SK-N-SH (cell line): ENCODE data around the gene EIF2D. TPM values are rescaled to one million over a fixed set of nuclear protein-coding genes. Genes with fewer than 3 reads are reported as not detected.

Experiments used
- CTCF ChIA-PET: fragments of 300-600, 350-600 bp; formaldehyde crosslinking; extraction: SDS; loops from one replicate; lab custom pipeline; 2021; lab: Yijun Ruan, JAX
- POLR2A ChIA-PET: fragments of 350-600 bp; sonication (Branson Sonifier 250); formaldehyde crosslinking; extraction: SDS; loops from one replicate; lab custom pipeline; 2020; ENCODE audit warnings: antibody characterized with exemption, inconsistent platforms; lab: Yijun Ruan, JAX
- DNase-seq: peaks from one replicate; pipeline ENCODE4 v3.0.0; 2012
- H2AFZ ChIP-seq: fragments of 200-600 bp; sonication (generic); 2 replicates; pipeline ENCODE4 v1.8.1; 2016; ENCODE audit warnings: antibody characterized with exemption, mild to moderate bottlenecking, low read depth
- H3F3A ChIP-seq: fragments of 200-600 bp; sonication (generic); replicated peaks from 2 replicates; pipeline ENCODE3; 2016; ENCODE audit warnings: antibody characterized with exemption, mild to moderate bottlenecking; ENCODE audit not compliant: insufficient read depth
- H3K27ac ChIP-seq, 2 experiments: fragments of 200-500 bp in 1 of 2; fragments of 200-600 bp in 1 of 2; sonication (Bioruptor generic) in 1 of 2; sonication (generic), shearing (Covaris generic) in 1 of 2; 2 replicates each; pipeline versions ENCODE4 v1.5.1 to v1.6.1; 2014 to 2016; ENCODE audit warnings: low read depth in 2 of 2, inconsistent platforms in 1 of 2, low read length in 1 of 2, mild to moderate bottlenecking in 1 of 2, mixed read lengths in 1 of 2
- H3K27me3 ChIP-seq: fragments of 200-600 bp; sonication (generic), shearing (Covaris generic); 2 replicates; pipeline ENCODE4 v1.6.1; 2016; ENCODE audit warnings: mixed run types; ENCODE audit not compliant: insufficient read depth
- H3K36me3 ChIP-seq, 2 experiments: fragments of 200-500 bp in 1 of 2; fragments of 200-600 bp in 1 of 2; sonication (Bioruptor generic) in 1 of 2; sonication (generic) in 1 of 2; replicated peaks in 1 of 2; 2 replicates each; pipeline versions ENCODE3 to v1.5.1; 2014 to 2016; ENCODE audit warnings: low read length in 1 of 2, mild to moderate bottlenecking in 1 of 2; ENCODE audit not compliant: insufficient read depth in 2 of 2, control insufficient read depth in 1 of 2
- H3K4me1 ChIP-seq, 2 experiments: fragments of 200-500 bp in 1 of 2; fragments of 200-600 bp in 1 of 2; sonication (Bioruptor generic) in 1 of 2; sonication (generic), shearing (Covaris generic) in 1 of 2; 2 replicates each; pipeline versions ENCODE4 v1.5.1 to v1.6.1; 2014 to 2016; ENCODE audit warnings: low read depth in 1 of 2, low read length in 1 of 2, mixed run types in 1 of 2; ENCODE audit not compliant: insufficient read depth in 2 of 2, control insufficient read depth in 1 of 2
- H3K4me2 ChIP-seq: fragments of 200-600 bp; sonication (generic), shearing (Covaris generic); 2 replicates; pipeline ENCODE4 v1.6.1; 2017; ENCODE audit warnings: mixed run types
- H3K4me3 ChIP-seq, 2 experiments: fragments of 200-500 bp in 1 of 2; fragments of 200-600 bp in 1 of 2; sonication (Bioruptor generic) in 1 of 2; sonication (generic), shearing (Covaris generic) in 1 of 2; 2 replicates each; pipeline versions ENCODE4 v1.5.1 to v1.8.1; 2014 to 2016; ENCODE audit warnings: low read depth in 2 of 2, inconsistent platforms in 1 of 2, low read length in 1 of 2, mild to moderate bottlenecking in 1 of 2, mixed read lengths in 1 of 2, moderate library complexity in 1 of 2
- H3K79me2 ChIP-seq: fragments of 200-600 bp; sonication (generic); 2 replicates; pipeline ENCODE4 v1.8.1; 2017; ENCODE audit warnings: mild to moderate bottlenecking; ENCODE audit not compliant: insufficient read depth
- H3K9ac ChIP-seq: fragments of 200-600 bp; sonication (generic); 2 replicates; pipeline ENCODE4 v1.6.1; 2017; ENCODE audit warnings: mixed run types
- H3K9me2 ChIP-seq: fragments of 200-600 bp; sonication (generic); 2 replicates; pipeline ENCODE4 v1.6.1; 2017; ENCODE audit warnings: mixed run types
- H3K9me3 ChIP-seq: fragments of 200-600 bp; sonication (generic); 2 replicates; pipeline ENCODE4 v1.6.1; 2017; ENCODE audit warnings: mixed run types, mild to moderate bottlenecking, moderate library complexity
- H4K20me1 ChIP-seq: fragments of 200-600 bp; sonication (generic); 2 replicates; pipeline ENCODE4 v1.6.1; 2017; ENCODE audit warnings: mild to moderate bottlenecking, mixed run types; ENCODE audit not compliant: insufficient read depth
- CHD2 ChIP-seq: fragments of 150-350 bp; IDR thresholded peaks from 2 replicates; pipeline ENCODE4 v1.6.1; 2018; ENCODE audit warnings: low read length; ENCODE audit not compliant: partially characterized antibody
- FOXJ3 ChIP-seq: sonication (generic); formaldehyde crosslinking; IDR thresholded peaks from 2 replicates; pipeline ENCODE4 v1.5.1; 2020; ENCODE audit warnings: mild to moderate bottlenecking, missing genetic modification reagents
- GABPA ChIP-seq: IDR thresholded peaks from 2 replicates; pipeline ENCODE4 v1.4.0; 2012; ENCODE audit warnings: low read depth, mild to moderate bottlenecking
- RFX5 ChIP-seq: IDR thresholded peaks from 2 replicates; pipeline ENCODE4 v1.6.1; 2012; ENCODE audit warnings: mild to moderate bottlenecking, improper control_type of control experiment, low read length
- TAF1 ChIP-seq: IDR thresholded peaks from 2 replicates; pipeline ENCODE4 v1.6.1; 2012; ENCODE audit warnings: low read depth, mild to moderate bottlenecking, low read length, moderate library complexity, borderline replicate concordance
- YY1 ChIP-seq: IDR thresholded peaks from 2 replicates; pipeline ENCODE4 v1.4.0; 2012; ENCODE audit warnings: low read depth, mild to moderate bottlenecking
- WGBS: methylation state at CpG from one replicate; pipeline ENCODE4 v1.1.6; 2017; ENCODE audit warnings: low lambda C conversion rate; 5-methylcytosine and 5-hydroxymethylcytosine counted together
- polyA plus RNA-seq, 3 experiments: library from polyadenylated mRNA; depleted of rRNA; stranded (reverse); fragments of >200 nt; gene quantifications; 2 replicates each; pipeline ENCODE4 v1.2.3, GENCODE V29; 2012
- TF ChIP-seq, protein P1 (sequence below): IDR thresholded peaks from 2 replicates; pipeline ENCODE4 v1.4.0; 2012; ENCODE audit warnings: low read depth, borderline replicate concordance
- TF ChIP-seq, protein P2 (sequence below): IDR thresholded peaks from 2 replicates; pipeline ENCODE4 v1.6.1; 2012; ENCODE audit warnings: mild to moderate bottlenecking, low read depth, low read length, moderate library complexity

EIF2D gene
- polyA plus RNA-seq, 1 of the 3 experiments (the other 2 are of a cell fraction): 59.5 TPM

DNA sequence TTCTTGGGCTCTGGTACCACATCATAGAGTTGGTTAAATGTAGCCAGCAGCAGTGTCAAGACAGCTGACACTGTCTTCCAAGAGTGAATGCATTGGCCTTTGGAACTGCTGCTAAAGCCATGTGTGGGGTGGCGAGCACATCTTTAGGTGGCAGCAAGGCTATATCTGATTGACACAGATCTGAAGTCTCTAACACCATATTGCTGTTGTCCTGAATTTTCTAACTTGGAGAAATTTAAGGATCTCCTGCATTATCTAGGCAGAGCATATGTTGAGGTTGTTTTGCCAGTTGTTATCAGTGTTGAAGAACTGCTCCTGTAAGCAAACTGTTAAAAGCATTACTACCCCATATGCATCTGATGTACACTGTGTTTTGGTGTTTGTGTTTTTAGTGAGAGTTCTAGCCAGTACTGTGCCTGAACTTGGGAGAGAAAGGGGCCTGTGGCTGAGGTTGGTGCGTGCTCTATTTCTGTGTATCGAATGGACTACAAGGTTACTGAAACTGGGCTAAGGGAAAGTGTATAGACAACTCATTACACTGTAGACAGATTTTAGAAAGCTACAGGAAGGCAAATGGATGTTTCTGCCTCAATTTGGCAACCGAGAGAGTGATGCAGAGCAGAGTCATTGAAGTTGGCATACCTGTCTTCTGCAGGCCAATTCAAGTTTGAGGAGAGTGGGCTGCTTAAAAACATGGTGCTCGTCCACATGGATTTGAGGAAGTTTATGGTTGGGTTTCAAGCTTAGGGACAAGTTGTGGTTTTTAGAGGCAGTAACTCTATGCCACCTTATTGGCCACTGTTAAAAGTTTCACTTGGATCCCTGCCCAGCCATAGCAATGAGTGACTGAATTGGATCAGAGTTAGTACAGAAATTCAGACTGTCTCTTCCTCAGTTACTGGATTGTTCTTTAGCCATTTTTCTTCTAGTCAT, 40.0 kb upstream of the EIF2D start:
- Histone ChIP-seq H3K36me3 (peaks cover 20 to 37% of the 10 kb centered on the region in 2 experiments), H3K27me3 (no peaks in the 10 kb centered on the region), H4K20me1 (no peaks in the 10 kb centered on the region), H3K9me2 (no peaks in the 10 kb centered on the region)
- TF ChIP-seq, protein P1, sequence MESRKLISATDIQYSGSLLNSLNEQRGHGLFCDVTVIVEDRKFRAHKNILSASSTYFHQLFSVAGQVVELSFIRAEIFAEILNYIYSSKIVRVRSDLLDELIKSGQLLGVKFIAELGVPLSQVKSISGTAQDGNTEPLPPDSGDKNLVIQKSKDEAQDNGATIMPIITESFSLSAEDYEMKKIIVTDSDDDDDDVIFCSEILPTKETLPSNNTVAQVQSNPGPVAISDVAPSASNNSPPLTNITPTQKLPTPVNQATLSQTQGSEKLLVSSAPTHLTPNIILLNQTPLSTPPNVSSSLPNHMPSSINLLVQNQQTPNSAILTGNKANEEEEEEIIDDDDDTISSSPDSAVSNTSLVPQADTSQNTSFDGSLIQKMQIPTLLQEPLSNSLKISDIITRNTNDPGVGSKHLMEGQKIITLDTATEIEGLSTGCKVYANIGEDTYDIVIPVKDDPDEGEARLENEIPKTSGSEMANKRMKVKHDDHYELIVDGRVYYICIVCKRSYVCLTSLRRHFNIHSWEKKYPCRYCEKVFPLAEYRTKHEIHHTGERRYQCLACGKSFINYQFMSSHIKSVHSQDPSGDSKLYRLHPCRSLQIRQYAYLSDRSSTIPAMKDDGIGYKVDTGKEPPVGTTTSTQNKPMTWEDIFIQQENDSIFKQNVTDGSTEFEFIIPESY: no peak
- no peak for TF ChIP-seq FOXJ3
- no peak for TF ChIP-seq TAF1
- TF ChIP-seq, protein P2, sequence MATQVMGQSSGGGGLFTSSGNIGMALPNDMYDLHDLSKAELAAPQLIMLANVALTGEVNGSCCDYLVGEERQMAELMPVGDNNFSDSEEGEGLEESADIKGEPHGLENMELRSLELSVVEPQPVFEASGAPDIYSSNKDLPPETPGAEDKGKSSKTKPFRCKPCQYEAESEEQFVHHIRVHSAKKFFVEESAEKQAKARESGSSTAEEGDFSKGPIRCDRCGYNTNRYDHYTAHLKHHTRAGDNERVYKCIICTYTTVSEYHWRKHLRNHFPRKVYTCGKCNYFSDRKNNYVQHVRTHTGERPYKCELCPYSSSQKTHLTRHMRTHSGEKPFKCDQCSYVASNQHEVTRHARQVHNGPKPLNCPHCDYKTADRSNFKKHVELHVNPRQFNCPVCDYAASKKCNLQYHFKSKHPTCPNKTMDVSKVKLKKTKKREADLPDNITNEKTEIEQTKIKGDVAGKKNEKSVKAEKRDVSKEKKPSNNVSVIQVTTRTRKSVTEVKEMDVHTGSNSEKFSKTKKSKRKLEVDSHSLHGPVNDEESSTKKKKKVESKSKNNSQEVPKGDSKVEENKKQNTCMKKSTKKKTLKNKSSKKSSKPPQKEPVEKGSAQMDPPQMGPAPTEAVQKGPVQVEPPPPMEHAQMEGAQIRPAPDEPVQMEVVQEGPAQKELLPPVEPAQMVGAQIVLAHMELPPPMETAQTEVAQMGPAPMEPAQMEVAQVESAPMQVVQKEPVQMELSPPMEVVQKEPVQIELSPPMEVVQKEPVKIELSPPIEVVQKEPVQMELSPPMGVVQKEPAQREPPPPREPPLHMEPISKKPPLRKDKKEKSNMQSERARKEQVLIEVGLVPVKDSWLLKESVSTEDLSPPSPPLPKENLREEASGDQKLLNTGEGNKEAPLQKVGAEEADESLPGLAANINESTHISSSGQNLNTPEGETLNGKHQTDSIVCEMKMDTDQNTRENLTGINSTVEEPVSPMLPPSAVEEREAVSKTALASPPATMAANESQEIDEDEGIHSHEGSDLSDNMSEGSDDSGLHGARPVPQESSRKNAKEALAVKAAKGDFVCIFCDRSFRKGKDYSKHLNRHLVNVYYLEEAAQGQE: no peak
- no peak for TF ChIP-seq YY1
- no peak for TF ChIP-seq CHD2
- TF ChIP-seq, all 33 proteins: peak for 0
- POLR2A ChIA-PET: no interaction called here
- no peak for DNase-seq
- no peak overlapping the region for H3K9ac ChIP-seq
- CTCF ChIA-PET: interaction anchor here (0.8 to 5.6 kb wide), 3 partner anchors 12 to 21 kb away, joined by 3 to 46 read pairs (median 3); no protein-coding TSS in a partner anchor
- no peaks in the 10 kb centered on the region for H3K9me3 ChIP-seq
- H2AFZ ChIP-seq: no peak overlapping the region
- H3K4me2 ChIP-seq: no peak overlapping the region
- H3K27ac ChIP-seq: no peak overlapping the region
- no peak overlapping the region for H3K4me3 ChIP-seq
- H3K4me1 ChIP-seq: peaks cover 0 to 11% of the 10 kb centered on the region in 2 experiments; a peak in 1 of 4 replicates
- 89% methylated on average over 5 of the region's 5 CpGs for WGBS
- H3F3A ChIP-seq: peaks cover 6% of the 10 kb centered on the region
- H3K79me2 ChIP-seq: no peaks in the 10 kb centered on the region; the same call in 1 of the 2 replicates

DNA sequence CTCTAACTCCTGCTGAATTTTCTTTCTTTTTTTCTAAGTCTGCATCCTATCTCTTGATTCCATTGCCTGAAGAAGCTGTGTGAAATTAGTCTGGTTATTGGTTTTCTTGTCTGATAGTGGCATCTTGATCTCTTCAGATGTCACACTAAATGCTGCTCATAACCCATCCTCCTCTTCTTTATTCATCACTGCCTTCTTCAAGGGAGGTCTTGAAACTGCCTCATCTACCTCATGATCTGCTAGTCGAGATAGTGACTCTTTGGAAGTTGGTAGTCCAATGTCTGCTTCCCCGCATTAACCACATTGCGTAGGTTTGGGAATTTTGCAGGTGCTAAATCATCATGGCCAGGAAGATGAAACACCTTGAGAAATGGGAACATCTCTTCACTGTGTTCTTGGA, 38.7 kb upstream of the EIF2D start:
- Histone ChIP-seq H3K36me3 (peaks cover 27 to 38% of the 10 kb centered on the region in 2 experiments), H3K4me1 (peaks cover 0 to 11% of the 10 kb centered on the region in 2 experiments; a peak in 1 of 4 replicates), H3K4me2 (no peak overlapping the region), H2AFZ (no peak overlapping the region), H4K20me1 (no peaks in the 10 kb centered on the region), H3K27me3 (no peaks in the 10 kb centered on the region), H3K9me3 (no peaks in the 10 kb centered on the region), H3K9ac (no peak overlapping the region), H3K27ac (no peak overlapping the region), H3K9me2 (no peaks in the 10 kb centered on the region), H3K4me3 (no peak overlapping the region), H3K79me2 (no peaks in the 10 kb centered on the region; the same call in none of the 2 replicates), H3F3A (peaks cover 6% of the 10 kb centered on the region)
- ChIA-PET POLR2A (no interaction called here), CTCF (interaction anchor here (1.1 to 5.6 kb wide), 3 partner anchors 13 to 23 kb away, joined by 3 to 46 read pairs (median 22); partner anchors contain the start of gene DYRK3)
- no peak for DNase-seq
- 88% methylated on average over 3 of the region's 3 CpGs for whole genome bisulfite sequencing
- TF ChIP-seq RFX5: no peak
- no peak for TF ChIP-seq GABPA
